Fibroblast of villous mesenchyme (primary cell): ENCODE measurements around the gene MGARP. TPM values are rescaled to one million over a fixed set of nuclear protein-coding genes. Genes with fewer than 3 reads are reported as not detected.

Source experiments
- DNase-seq: peaks from one replicate; pipeline ENCODE4 v3.0.0-alpha.2; 2010; ENCODE audit warnings: low read depth
- H3K4me3 ChIP-seq: 2 replicates; pipeline ENCODE4 v1.5.1; 2011; ENCODE audit warnings: low read depth, mild to moderate bottlenecking, low read length
- CTCF ChIP-seq: IDR thresholded peaks from 2 replicates; pipeline ENCODE4 v1.5.1; 2012; ENCODE audit warnings: low read depth, mild to moderate bottlenecking, low read length; ENCODE audit not compliant: insufficient read depth
- total RNA-seq: library from RNA; depleted of rRNA; stranded (reverse); fragments of >200 nt; gene quantifications from 2 replicates; pipeline ENCODE4 v1.2.3, GENCODE V29; 2012

MGARP gene
- total RNA-seq, 1 donor: 106 TPM

- H3K4me3 ChIP-seq: no peak overlapping the region
- DNase-seq: peak; percentile 20
- no peak for TF ChIP-seq CTCF
Measured at GRCh38 chr4:139253713-139254112, 26.3 kb downstream of the MGARP start.

GRCh38 chr4:139253046-139253445, 27.0 kb downstream of the MGARP start:
- H3K4me3 ChIP-seq: no peak overlapping the region
- no peak for TF ChIP-seq CTCF
- DNase-seq: no peak

- no peak overlapping the region for H3K4me3 ChIP-seq
- no peak for TF ChIP-seq CTCF
- DNase-seq: peak; percentile 8
Measured at GRCh38 chr4:139247700-139248238, 32.3 kb downstream of the MGARP start.

GRCh38 chr4:139247241-139247640, 32.8 kb downstream of the MGARP start:
- TF ChIP-seq CTCF: no peak
- peak; percentile 18 for DNase-seq

GRCh38 chr4:139246166-139246565, 33.9 kb downstream of the MGARP start:
- DNase-seq: no peak
- no peak overlapping the region for H3K4me3 ChIP-seq
- TF ChIP-seq CTCF: no peak

More at GRCh38 chr4:139247241-139247640, 32.8 kb downstream of the MGARP start:
- no peak overlapping the region for H3K4me3 ChIP-seq

- no peak overlapping the region for H3K4me3 ChIP-seq
- DNase-seq: peak; percentile 16
- no peak for TF ChIP-seq CTCF
Measured at GRCh38 chr4:139245590-139245989, 34.4 kb downstream of the MGARP start.

- peak; percentile 91 for DNase-seq
- no peak for TF ChIP-seq CTCF
- H3K4me3 ChIP-seq: no peak overlapping the region
Measured at GRCh38 chr4:139243448-139244365, 36.3 kb downstream of the MGARP start.
